ENCODE measurements around the gene DLEC1. TPM values are rescaled to one million over a fixed set of nuclear protein-coding genes. Genes with fewer than 3 reads are reported as not detected.

Gene DLEC1
- total RNA-seq, 2 donors from 2014 or later, result 0.14 to 0.35 TPM

DNA sequence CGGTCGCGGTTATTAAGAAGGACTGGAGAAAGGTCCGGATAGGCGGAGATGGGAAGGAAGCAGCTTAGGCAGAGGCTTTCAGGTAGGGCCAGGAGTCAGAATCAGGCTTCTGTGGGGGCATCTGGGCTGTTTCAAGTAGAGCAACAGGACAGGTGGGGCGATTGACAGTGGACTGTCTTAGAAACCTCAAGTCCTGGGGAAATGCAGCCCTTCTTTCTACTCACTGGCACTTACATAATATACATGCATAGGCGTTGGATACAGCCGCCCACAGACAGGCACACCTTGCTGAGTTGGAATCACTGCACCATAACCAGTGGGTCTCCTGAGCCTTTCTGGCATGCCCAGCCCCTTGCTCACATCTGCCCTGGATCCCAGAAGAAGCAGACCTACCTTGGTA lies 100.2 kb downstream of the DLEC1 start:
- peaks cover 5% of the 10 kb centered on the region for H3K36me3 ChIP-seq
- TF ChIP-seq, protein P1, sequence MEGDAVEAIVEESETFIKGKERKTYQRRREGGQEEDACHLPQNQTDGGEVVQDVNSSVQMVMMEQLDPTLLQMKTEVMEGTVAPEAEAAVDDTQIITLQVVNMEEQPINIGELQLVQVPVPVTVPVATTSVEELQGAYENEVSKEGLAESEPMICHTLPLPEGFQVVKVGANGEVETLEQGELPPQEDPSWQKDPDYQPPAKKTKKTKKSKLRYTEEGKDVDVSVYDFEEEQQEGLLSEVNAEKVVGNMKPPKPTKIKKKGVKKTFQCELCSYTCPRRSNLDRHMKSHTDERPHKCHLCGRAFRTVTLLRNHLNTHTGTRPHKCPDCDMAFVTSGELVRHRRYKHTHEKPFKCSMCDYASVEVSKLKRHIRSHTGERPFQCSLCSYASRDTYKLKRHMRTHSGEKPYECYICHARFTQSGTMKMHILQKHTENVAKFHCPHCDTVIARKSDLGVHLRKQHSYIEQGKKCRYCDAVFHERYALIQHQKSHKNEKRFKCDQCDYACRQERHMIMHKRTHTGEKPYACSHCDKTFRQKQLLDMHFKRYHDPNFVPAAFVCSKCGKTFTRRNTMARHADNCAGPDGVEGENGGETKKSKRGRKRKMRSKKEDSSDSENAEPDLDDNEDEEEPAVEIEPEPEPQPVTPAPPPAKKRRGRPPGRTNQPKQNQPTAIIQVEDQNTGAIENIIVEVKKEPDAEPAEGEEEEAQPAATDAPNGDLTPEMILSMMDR (IDR thresholded peaks at IDR 0.05), result no peak
- H3K9me3 ChIP-seq, result no peaks in the 10 kb centered on the region
- H3K4me3 ChIP-seq, result peak overlapping the region; percentile 89
- H3K27me3 ChIP-seq (replicated peaks; ENCODE audit: insufficient read depth), result no peaks in the 10 kb centered on the region
- no peak for ATAC-seq (ENCODE audit: insufficient number of reproducible peaks, low FRiP score, low read depth)
- peaks cover 18 to 43% of the 10 kb centered on the region in 2 donors for H3K4me1 ChIP-seq (ENCODE audit: control insufficient read depth in 1 of 2, low read depth in 2 of 2)
- peak overlapping the region; percentile 96 to 97 for H3K27ac ChIP-seq
- no peak for DNase-seq (ENCODE audit: low spot score)

DNA sequence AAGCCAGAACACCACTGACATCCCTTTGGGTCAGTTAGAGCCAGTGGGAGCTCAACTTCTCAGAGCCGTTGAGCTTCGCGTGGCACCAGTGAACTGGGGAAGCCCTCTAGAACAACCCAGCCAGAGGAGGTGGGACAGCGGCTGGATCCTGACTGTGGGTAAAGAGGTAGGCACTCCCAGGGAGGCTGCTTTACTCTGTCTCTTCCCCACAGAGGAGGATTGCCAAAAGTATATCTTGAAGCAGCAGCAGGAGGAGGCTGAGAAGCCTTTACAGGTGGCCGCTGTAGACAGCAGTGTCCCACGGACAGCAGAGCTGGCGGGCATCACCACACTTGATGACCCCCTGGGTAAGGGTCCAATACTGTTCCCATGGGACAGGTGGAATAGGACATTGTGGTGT lies 100.6 kb downstream of the DLEC1 start:
- no peak for DNase-seq (ENCODE audit: low spot score)
- H3K4me1 ChIP-seq (ENCODE audit: control insufficient read depth in 1 of 2, low read depth in 2 of 2), result peaks cover 18 to 40% of the 10 kb centered on the region in 2 donors
- H3K36me3 ChIP-seq, result peaks cover under 1% of the 10 kb centered on the region
- H3K9me3 ChIP-seq, result no peaks in the 10 kb centered on the region
- H3K27me3 ChIP-seq (replicated peaks; ENCODE audit: insufficient read depth), result no peaks in the 10 kb centered on the region
- no peak overlapping the region for H3K27ac ChIP-seq
- ATAC-seq (ENCODE audit: insufficient number of reproducible peaks, low FRiP score, low read depth), result no peak
- TF ChIP-seq, protein P1 (IDR thresholded peaks at IDR 0.05), result no peak
- peak overlapping the region; percentile 89 for H3K4me3 ChIP-seq

DNA sequence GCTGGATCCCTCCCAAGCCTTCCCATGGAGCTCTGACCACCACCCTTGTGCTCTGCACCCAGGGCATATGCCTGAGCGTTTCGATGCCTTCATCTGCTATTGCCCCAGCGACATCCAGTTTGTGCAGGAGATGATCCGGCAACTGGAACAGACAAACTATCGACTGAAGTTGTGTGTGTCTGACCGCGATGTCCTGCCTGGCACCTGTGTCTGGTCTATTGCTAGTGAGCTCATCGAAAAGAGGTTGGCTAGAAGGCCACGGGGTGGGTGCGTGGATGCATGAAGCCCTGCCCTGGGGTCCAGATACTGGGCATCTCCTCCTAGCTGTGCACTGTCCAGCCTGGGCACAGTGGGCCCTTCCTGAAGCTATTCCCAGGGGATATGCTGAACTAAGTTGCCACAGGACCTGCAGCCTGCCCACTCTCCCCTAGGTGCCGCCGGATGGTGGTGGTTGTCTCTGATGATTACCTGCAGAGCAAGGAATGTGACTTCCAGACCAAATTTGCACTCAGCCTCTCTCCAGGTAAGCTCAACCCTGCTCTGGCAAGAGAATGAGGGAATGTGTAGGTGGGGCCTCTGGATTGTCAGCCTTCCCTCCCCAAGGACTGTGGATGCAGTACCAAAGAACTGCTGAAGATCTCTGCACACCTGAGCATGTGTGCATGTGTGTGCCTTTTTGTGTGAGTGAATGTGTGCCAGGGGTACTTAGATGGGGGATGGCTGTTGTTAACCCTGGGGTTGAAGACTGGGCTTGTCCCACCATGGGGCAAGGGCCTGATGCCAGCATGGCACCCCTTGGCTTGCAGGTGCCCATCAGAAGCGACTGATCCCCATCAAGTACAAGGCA lies 101.5 kb downstream of the DLEC1 start:
- no peak overlapping the region for H3K4me3 ChIP-seq
- ATAC-seq (ENCODE audit: insufficient number of reproducible peaks, low FRiP score, low read depth) (no peak), DNase-seq (ENCODE audit: low spot score) (no peak)

DNA sequence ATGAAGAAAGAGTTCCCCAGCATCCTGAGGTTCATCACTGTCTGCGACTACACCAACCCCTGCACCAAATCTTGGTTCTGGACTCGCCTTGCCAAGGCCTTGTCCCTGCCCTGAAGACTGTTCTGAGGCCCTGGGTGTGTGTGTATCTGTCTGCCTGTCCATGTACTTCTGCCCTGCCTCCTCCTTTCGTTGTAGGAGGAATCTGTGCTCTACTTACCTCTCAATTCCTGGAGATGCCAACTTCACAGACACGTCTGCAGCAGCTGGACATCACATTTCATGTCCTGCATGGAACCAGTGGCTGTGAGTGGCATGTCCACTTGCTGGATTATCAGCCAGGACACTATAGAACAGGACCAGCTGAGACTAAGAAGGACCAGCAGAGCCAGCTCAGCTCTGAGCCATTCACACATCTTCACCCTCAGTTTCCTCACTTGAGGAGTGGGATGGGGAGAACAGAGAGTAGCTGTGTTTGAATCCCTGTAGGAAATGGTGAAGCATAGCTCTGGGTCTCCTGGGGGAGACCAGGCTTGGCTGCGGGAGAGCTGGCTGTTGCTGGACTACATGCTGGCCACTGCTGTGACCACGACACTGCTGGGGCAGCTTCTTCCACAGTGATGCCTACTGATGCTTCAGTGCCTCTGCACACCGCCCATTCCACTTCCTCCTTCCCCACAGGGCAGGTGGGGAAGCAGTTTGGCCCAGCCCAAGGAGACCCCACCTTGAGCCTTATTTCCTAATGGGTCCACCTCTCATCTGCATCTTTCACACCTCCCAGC lies 102.4 kb downstream of the DLEC1 start:
- no peak overlapping the region for H3K4me3 ChIP-seq
- ATAC-seq (ENCODE audit: insufficient number of reproducible peaks, low FRiP score, low read depth) (no peak), DNase-seq (ENCODE audit: low spot score) (no peak)
- no peaks in the 10 kb centered on the region for H3K9me3 ChIP-seq
- TF ChIP-seq, protein P1 (IDR thresholded peaks at IDR 0.05), result no peak
- H3K36me3 ChIP-seq, result no peaks in the 10 kb centered on the region
- H3K27ac ChIP-seq, result no peak overlapping the region
- no peaks in the 10 kb centered on the region for H3K27me3 ChIP-seq (replicated peaks; ENCODE audit: insufficient read depth)
- H3K4me1 ChIP-seq (ENCODE audit: control insufficient read depth in 1 of 2, low read depth in 2 of 2), result peaks cover 10 to 24% of the 10 kb centered on the region in 2 donors

More for the DNA sequence above, 101.5 kb downstream of the DLEC1 start:
- TF ChIP-seq, protein P1 (IDR thresholded peaks at IDR 0.05), result no peak
- Histone ChIP-seq H3K27me3 (replicated peaks; ENCODE audit: insufficient read depth) (no peaks in the 10 kb centered on the region), H3K9me3 (no peaks in the 10 kb centered on the region), H3K27ac (no peak overlapping the region), H3K36me3 (no peaks in the 10 kb centered on the region), H3K4me1 (ENCODE audit: control insufficient read depth in 1 of 2, low read depth in 2 of 2) (peaks cover 13 to 31% of the 10 kb centered on the region in 2 donors)

DNA sequence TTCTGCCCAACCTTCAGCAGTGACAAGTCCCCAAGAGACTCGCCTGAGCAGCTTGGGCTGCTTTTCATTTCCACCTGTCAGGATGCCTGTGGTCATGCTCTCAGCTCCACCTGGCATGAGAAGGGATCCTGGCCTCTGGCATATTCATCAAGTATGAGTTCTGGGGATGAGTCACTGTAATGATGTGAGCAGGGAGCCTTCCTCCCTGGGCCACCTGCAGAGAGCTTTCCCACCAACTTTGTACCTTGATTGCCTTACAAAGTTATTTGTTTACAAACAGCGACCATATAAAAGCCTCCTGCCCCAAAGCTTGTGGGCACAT lies 102.9 kb downstream of the DLEC1 start:
- no peak for DNase-seq (ENCODE audit: low spot score)

More for the DNA sequence above, 102.9 kb downstream of the DLEC1 start:
- no peak overlapping the region for H3K4me3 ChIP-seq
- H3K36me3 ChIP-seq, result no peaks in the 10 kb centered on the region
- H3K4me1 ChIP-seq (ENCODE audit: control insufficient read depth in 1 of 2, low read depth in 2 of 2), result peaks cover 10 to 24% of the 10 kb centered on the region in 2 donors
- no peak for ATAC-seq (ENCODE audit: insufficient number of reproducible peaks, low FRiP score, low read depth)
- TF ChIP-seq, protein P1 (IDR thresholded peaks at IDR 0.05), result no peak
- no peak overlapping the region for H3K27ac ChIP-seq
- no peaks in the 10 kb centered on the region for H3K27me3 ChIP-seq (replicated peaks; ENCODE audit: insufficient read depth)
- no peaks in the 10 kb centered on the region for H3K9me3 ChIP-seq

Data from thoracic aorta (tissue), 2 donors.